H9 (cell line): ENCODE data around the gene RCAN2. TPM values are rescaled to one million over a fixed set of nuclear protein-coding genes. Genes with fewer than 3 reads are reported as not detected.

Experiments
- DNase-seq: peaks from one replicate; pipeline ENCODE4 v3.0.0-alpha.2; 2017
- H2AFZ ChIP-seq: one replicate; pipeline ENCODE4 v1.6.1; 2013; ENCODE audit warnings: mild to moderate bottlenecking, low read length, control low read depth, moderate library complexity
- H2AK5ac ChIP-seq: 2 replicates; pipeline ENCODE4 v1.6.1; 2013; ENCODE audit warnings: low read length, control low read depth, mixed read lengths; ENCODE audit not compliant: insufficient read length
- H2BK120ac ChIP-seq: one replicate; pipeline ENCODE4 v1.6.1; 2013; ENCODE audit warnings: low read depth, mild to moderate bottlenecking, low read length, control low read depth, inconsistent platforms; ENCODE audit not compliant: poor library complexity, severe bottlenecking
- H2BK12ac ChIP-seq: 2 replicates; pipeline ENCODE4 v1.6.1; 2013; ENCODE audit warnings: low read length, control low read depth, mixed read lengths, low read depth; ENCODE audit not compliant: insufficient read length
- H2BK15ac ChIP-seq: 2 replicates; pipeline ENCODE4 v1.6.1; 2013; ENCODE audit warnings: low read depth, low read length, control low read depth
- H2BK20ac ChIP-seq: one replicate; pipeline ENCODE4 v1.6.1; 2013; ENCODE audit warnings: low read depth, mild to moderate bottlenecking, low read length, control low read depth, inconsistent platforms; ENCODE audit not compliant: poor library complexity, severe bottlenecking
- H2BK5ac ChIP-seq: 2 replicates; pipeline ENCODE4 v1.6.1; 2013; ENCODE audit warnings: low read length, control low read depth, mixed read lengths; ENCODE audit not compliant: insufficient read length
- H3K14ac ChIP-seq: 2 replicates; pipeline ENCODE4 v1.6.1; 2013; ENCODE audit warnings: low read length, control low read depth; ENCODE audit not compliant: insufficient read depth
- H3K18ac ChIP-seq: 2 replicates; pipeline ENCODE4 v1.6.1; 2013; ENCODE audit warnings: low read depth, mild to moderate bottlenecking, mixed read lengths, low read length, control low read depth; ENCODE audit not compliant: insufficient read length
- H3K23ac ChIP-seq: 2 replicates; pipeline ENCODE4 v1.6.1; 2013; ENCODE audit warnings: low read length, control low read depth, mixed read lengths, low read depth; ENCODE audit not compliant: insufficient read length
- H3K23me2 ChIP-seq: 2 replicates; pipeline ENCODE4 v1.6.1; 2013; ENCODE audit warnings: low read depth, mild to moderate bottlenecking, mixed read lengths, low read length, control low read depth; ENCODE audit not compliant: insufficient read length, poor library complexity, severe bottlenecking
- H3K27ac ChIP-seq: 2 replicates; pipeline ENCODE4 v1.5.1; 2013; ENCODE audit warnings: low read length, control low read depth, mixed read lengths, low read depth; ENCODE audit not compliant: insufficient read length
- H3K27me3 ChIP-seq: 2 replicates; pipeline ENCODE4 v1.6.1; 2013; ENCODE audit warnings: low read length, control low read depth, inconsistent platforms; ENCODE audit not compliant: insufficient read depth
- H3K4ac ChIP-seq: 2 replicates; pipeline ENCODE4 v1.6.1; 2013; ENCODE audit warnings: low read depth, mild to moderate bottlenecking, control low read depth, inconsistent platforms, low read length, moderate library complexity
- H3K4me1 ChIP-seq: 2 replicates; pipeline ENCODE4 v1.6.1; 2013; ENCODE audit warnings: low read length, control low read depth, inconsistent platforms; ENCODE audit not compliant: insufficient read depth
- H3K4me2 ChIP-seq: 2 replicates; pipeline ENCODE4 v1.6.1; 2013; ENCODE audit warnings: low read length, control low read depth, mixed read lengths; ENCODE audit not compliant: insufficient read length, insufficient read depth
- H3K56ac ChIP-seq: 2 replicates; pipeline ENCODE4 v1.6.1; 2013; ENCODE audit warnings: low read depth, mild to moderate bottlenecking, mixed read lengths, low read length, control low read depth; ENCODE audit not compliant: insufficient read length
- H3K79me1 ChIP-seq: 2 replicates; pipeline ENCODE4 v1.6.1; 2013; ENCODE audit warnings: low read depth, mild to moderate bottlenecking, moderate library complexity, low read length, control low read depth, inconsistent platforms; ENCODE audit not compliant: insufficient read depth, poor library complexity, severe bottlenecking
- H3K79me2 ChIP-seq: 2 replicates; pipeline ENCODE4 v1.6.1; 2013; ENCODE audit warnings: low read length, control low read depth, inconsistent platforms; ENCODE audit not compliant: insufficient read depth
- H3K9ac ChIP-seq: 2 replicates; pipeline ENCODE4 v1.6.1; 2013; ENCODE audit warnings: low read length, control low read depth, mixed read lengths; ENCODE audit not compliant: insufficient read length; ENCODE audit errors: extremely low read depth
- H3K9me3 ChIP-seq: one replicate; pipeline ENCODE4 v1.6.1; 2013; ENCODE audit warnings: low read depth, low read length, inconsistent platforms; ENCODE audit not compliant: control insufficient read depth
- H3T11ph ChIP-seq: one replicate; pipeline ENCODE4 v1.6.1; 2013; ENCODE audit warnings: mild to moderate bottlenecking, low read length, control low read depth, inconsistent platforms
- H4K20me1 ChIP-seq: one replicate; pipeline ENCODE4 v1.6.1; 2013; ENCODE audit not compliant: control insufficient read depth, insufficient read length, insufficient read depth
- H4K5ac ChIP-seq: 2 replicates; pipeline ENCODE4 v1.6.1; 2013; ENCODE audit warnings: low read depth, mild to moderate bottlenecking, mixed read lengths, low read length, control low read depth; ENCODE audit not compliant: insufficient read length
- H4K8ac ChIP-seq: replicated peaks from 2 replicates; pipeline ENCODE4 v1.6.1; 2013; ENCODE audit warnings: low read length, control low read depth, mixed read lengths, low read depth; ENCODE audit not compliant: insufficient read length
- H4K91ac ChIP-seq: 2 replicates; pipeline ENCODE4 v1.6.1; 2013; ENCODE audit warnings: low read depth, mild to moderate bottlenecking, moderate library complexity, mixed read lengths, low read length, control low read depth; ENCODE audit not compliant: insufficient read length
- H3K27ac Mint-ChIP-seq, 3 experiments: 2 replicates in 2 of 3; 3 replicates in 1 of 3; pipeline ENCODE4 v1.8.0; 2020 to 2021; ENCODE audit warnings: mixed read lengths in 3 of 3, mild to moderate bottlenecking in 1 of 3, moderate library complexity in 1 of 3
- H3K27me3 Mint-ChIP-seq: 2 replicates; pipeline ENCODE4 v1.8.0; 2021; ENCODE audit warnings: low read depth, mild to moderate bottlenecking, moderate library complexity, mixed read lengths
- H3K36me3 Mint-ChIP-seq, 3 experiments: 2 replicates in 2 of 3; 3 replicates in 1 of 3; pipeline ENCODE4 v1.8.0; 2020 to 2021; ENCODE audit warnings: low read depth in 3 of 3, mixed read lengths in 3 of 3; ENCODE audit not compliant: insufficient read depth in 1 of 3
- H3K4me1 Mint-ChIP-seq, 2 experiments: 2 replicates each; pipeline ENCODE4 v1.8.0; 2020; ENCODE audit warnings: mixed read lengths in 2 of 2
- H3K4me3 Mint-ChIP-seq, 2 experiments: 2 replicates in 1 of 2; 3 replicates in 1 of 2; pipeline ENCODE4 v1.8.0; 2020 to 2021; ENCODE audit warnings: mild to moderate bottlenecking in 2 of 2, mixed read lengths in 2 of 2, moderate library complexity in 1 of 2
- H3K9me3 Mint-ChIP-seq, 2 experiments: 2 replicates in 1 of 2; 3 replicates in 1 of 2; pipeline ENCODE4 v1.8.0; 2020; ENCODE audit warnings: mild to moderate bottlenecking in 2 of 2, mixed read lengths in 2 of 2, moderate library complexity in 1 of 2
- CTCF ChIP-seq: fragments of 200-600 bp; sonication (generic); conservative IDR thresholded peaks from 3 replicates; pipeline ENCODE4 v1.8.0; 2021; ENCODE audit warnings: antibody characterized with exemption, mild to moderate bottlenecking
- WGBS: extraction: QIAGEN DNeasy Blood & Tissue Kit; methylation state at CpG from one replicate; pipeline ENCODE4 v1.1.7; 2013; ENCODE audit warnings: missing lambda C conversion rate, low lambda C conversion rate, mixed read lengths; ENCODE audit not compliant: insufficient read length; ENCODE audit errors: extremely low coverage; 5-methylcytosine and 5-hydroxymethylcytosine counted together
- total RNA-seq: library from RNA; stranded (reverse); gene quantifications from 2 replicates; pipeline ENCODE4 v1.2.1, GENCODE V29; 2021

Gene RCAN2
- total RNA-seq, 1 experiment from 2014 or later, result 3.0 TPM

DNA sequence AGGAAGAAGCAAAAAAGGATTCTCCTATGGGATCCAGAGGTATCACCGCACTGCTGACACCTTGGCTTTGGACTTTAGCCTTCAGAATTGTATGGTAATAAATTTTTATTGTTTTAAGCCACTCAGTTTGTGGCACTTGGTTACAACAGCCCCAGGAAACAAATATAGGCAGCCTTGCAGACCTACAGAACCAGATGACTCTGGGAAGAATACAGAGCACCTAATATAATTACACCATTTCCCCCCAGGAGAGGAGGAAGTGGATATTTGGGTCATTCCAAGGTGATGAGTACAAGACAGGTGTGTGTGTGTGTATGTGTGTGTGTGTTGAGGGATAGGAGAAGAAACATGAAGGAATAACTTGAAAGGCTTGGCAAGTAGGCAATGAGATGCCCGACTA lies 236.3 kb downstream of the RCAN2 start:
- Mint-ChIP-seq H3K27me3 (no peaks in the 10 kb centered on the region), H3K36me3 (no peaks in the 10 kb centered on the region), H3K27ac (no peak overlapping the region), H3K4me3 (no peak overlapping the region), H3K4me1 (peaks cover 8 to 12% of the 10 kb centered on the region in 2 experiments), H3K9me3 (no peaks in the 10 kb centered on the region)
- Histone ChIP-seq H4K5ac (no peak overlapping the region), H3T11ph (no peak overlapping the region), H2AFZ (no peak overlapping the region), H4K20me1 (no peaks in the 10 kb centered on the region), H2BK12ac (no peak overlapping the region), H3K56ac (no peak overlapping the region), H3K27me3 (no peaks in the 10 kb centered on the region), H3K4me1 (no peaks in the 10 kb centered on the region), H3K27ac (no peak overlapping the region), H3K18ac (no peak overlapping the region), H3K9me3 (no peaks in the 10 kb centered on the region), H2BK20ac (no peak overlapping the region), H4K91ac (no peak overlapping the region), H3K4me2 (no peak overlapping the region), H2BK5ac (no peak overlapping the region), H3K79me1 (no peaks in the 10 kb centered on the region), H3K4ac (no peak overlapping the region), H3K14ac (no peak overlapping the region), H2AK5ac (no peak overlapping the region), H3K23ac (no peak overlapping the region), H3K9ac (no peak overlapping the region), H3K23me2 (no peaks in the 10 kb centered on the region), H3K79me2 (no peaks in the 10 kb centered on the region), H2BK15ac (no peak overlapping the region), H2BK120ac (no peak overlapping the region), H4K8ac (no peak overlapping the region)
- no CpG with 5 or more reads among the region's 2 CpGs for WGBS
- TF ChIP-seq CTCF, result no peak
- DNase-seq, result no peak
